ENCODE results near the gene ZBTB44.

ZBTB44 gene

DNA sequence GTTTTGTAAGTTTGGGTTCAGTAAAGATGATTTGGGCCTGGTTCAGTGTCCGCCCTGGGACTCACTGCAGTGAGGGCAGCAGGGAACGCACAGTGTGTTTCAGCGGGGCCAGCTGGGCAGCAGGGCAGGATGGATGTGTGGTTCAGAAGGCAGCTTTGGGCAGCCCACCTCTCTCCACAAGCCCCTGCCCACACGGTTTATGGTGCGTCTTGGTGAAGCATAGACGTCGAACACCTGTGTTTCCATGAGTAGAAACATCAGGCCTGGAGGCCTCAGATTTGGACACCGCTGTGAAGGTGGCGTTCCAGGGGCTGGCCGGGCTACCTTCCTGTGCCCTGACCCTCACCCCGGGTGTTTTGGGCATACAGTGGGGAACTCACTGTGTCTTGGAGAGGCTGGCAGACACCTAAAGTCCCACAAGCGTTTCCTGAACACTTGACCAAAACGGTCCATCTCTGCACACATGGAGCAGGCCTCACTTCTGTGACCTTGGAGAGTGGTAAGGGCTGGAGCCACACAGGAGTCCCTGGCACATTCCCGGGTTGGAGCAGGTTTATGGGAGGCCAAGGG, 96.1 kb downstream of the ZBTB44 start (continued):
- no peak for TF ChIP-seq ZFP30 (CRISPR knock-in tag; IDR thresholded peaks at IDR 0.05)
- no peak for TF ChIP-seq PPARA (CRISPR knock-in tag; IDR thresholded peaks at IDR 0.05; ENCODE audit: borderline replicate concordance)

DNA sequence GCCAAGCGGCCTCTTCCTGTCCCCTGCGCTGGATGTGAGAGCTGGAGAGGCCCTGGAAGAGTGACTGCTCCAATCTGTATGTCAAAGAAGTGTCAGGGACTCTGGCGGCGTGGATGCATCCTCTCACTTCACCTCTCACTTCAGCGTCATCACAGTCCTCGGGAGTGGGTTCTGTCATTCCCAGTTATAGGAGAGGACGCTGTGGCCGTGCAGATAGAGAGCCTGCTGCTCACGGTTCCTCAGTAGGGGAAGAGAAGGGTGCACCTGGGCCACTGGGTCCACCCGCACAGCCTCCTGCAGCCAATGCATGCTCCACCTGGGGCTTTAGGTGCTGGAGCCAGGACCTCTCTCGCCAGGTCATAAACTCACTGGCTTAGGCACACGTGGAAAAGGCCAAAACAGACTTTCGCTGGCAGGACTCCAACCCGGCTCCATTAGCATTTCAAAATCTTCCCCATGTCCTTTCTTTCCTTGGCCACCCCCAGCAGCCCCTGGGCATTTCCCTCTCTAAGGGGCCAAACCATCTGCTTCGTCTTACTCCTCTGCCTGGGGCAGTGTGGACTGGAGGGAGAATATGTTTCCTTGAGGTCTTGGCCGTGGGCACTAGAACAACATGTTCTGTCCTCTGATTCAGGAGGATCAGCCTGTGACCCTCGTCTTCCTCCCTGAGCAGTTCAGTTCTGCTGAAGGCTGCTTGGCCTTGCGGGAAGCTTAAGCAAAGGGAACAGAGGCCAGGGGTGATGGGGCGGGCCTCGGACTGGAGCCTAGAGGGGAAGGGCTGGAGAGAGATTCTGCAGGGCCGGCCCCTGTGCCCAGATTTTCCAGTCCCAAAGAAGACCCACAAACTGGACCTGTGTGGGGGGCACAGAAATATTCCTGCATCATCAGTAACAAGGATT, 97.3 kb downstream of the ZBTB44 start:
- ATAC-seq: no peak
- TF ChIP-seq PPARA (CRISPR knock-in tag; IDR thresholded peaks at IDR 0.05; ENCODE audit: borderline replicate concordance) (no peak), ZNF70 (CRISPR knock-in tag; IDR thresholded peaks at IDR 0.05) (no peak), SNAI2 (CRISPR knock-in tag; IDR thresholded peaks at IDR 0.05) (no peak), ZFP3 (CRISPR knock-in tag; IDR thresholded peaks at IDR 0.05) (no peak), ZC3H10 (CRISPR knock-in tag; IDR thresholded peaks at IDR 0.05) (no peak), ZFP30 (CRISPR knock-in tag; IDR thresholded peaks at IDR 0.05) (no peak), ESRRG (CRISPR knock-in tag; IDR thresholded peaks at IDR 0.05) (no peak), TOX (CRISPR knock-in tag; IDR thresholded peaks at IDR 0.05; ENCODE audit: borderline replicate concordance) (no peak), OSR1 (CRISPR knock-in tag; IDR thresholded peaks at IDR 0.05) (no peak), ZNF8 (CRISPR knock-in tag; IDR thresholded peaks at IDR 0.05) (no peak), ISL1 (CRISPR knock-in tag; IDR thresholded peaks at IDR 0.05) (no peak), BACH2 (CRISPR knock-in tag; IDR thresholded peaks at IDR 0.05; ENCODE audit: borderline replicate concordance) (no peak), CSDC2 (CRISPR knock-in tag; IDR thresholded peaks at IDR 0.05) (no peak), TCF4 (CRISPR knock-in tag; IDR thresholded peaks at IDR 0.05; ENCODE audit: borderline replicate concordance) (no peak)
- TF ChIP-seq, protein P1, sequence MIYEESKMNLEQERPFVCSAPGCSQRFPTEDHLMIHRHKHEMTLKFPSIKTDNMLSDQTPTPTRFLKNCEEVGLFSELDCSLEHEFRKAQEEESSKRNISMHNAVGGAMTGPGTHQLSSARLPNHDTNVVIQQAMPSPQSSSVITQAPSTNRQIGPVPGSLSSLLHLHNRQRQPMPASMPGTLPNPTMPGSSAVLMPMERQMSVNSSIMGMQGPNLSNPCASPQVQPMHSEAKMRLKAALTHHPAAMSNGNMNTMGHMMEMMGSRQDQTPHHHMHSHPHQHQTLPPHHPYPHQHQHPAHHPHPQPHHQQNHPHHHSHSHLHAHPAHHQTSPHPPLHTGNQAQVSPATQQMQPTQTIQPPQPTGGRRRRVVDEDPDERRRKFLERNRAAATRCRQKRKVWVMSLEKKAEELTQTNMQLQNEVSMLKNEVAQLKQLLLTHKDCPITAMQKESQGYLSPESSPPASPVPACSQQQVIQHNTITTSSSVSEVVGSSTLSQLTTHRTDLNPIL (CRISPR knock-in tag; IDR thresholded peaks at IDR 0.05; ENCODE audit: low read depth): no peak
- TF ChIP-seq, protein P2, sequence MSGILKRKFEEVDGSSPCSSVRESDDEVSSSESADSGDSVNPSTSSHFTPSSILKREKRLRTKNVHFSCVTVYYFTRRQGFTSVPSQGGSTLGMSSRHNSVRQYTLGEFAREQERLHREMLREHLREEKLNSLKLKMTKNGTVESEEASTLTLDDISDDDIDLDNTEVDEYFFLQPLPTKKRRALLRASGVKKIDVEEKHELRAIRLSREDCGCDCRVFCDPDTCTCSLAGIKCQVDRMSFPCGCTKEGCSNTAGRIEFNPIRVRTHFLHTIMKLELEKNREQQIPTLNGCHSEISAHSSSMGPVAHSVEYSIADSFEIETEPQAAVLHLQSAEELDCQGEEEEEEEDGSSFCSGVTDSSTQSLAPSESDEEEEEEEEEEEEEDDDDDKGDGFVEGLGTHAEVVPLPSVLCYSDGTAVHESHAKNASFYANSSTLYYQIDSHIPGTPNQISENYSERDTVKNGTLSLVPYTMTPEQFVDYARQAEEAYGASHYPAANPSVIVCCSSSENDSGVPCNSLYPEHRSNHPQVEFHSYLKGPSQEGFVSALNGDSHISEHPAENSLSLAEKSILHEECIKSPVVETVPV (CRISPR knock-in tag; IDR thresholded peaks at IDR 0.05): no peak
- TF ChIP-seq, protein P3, sequence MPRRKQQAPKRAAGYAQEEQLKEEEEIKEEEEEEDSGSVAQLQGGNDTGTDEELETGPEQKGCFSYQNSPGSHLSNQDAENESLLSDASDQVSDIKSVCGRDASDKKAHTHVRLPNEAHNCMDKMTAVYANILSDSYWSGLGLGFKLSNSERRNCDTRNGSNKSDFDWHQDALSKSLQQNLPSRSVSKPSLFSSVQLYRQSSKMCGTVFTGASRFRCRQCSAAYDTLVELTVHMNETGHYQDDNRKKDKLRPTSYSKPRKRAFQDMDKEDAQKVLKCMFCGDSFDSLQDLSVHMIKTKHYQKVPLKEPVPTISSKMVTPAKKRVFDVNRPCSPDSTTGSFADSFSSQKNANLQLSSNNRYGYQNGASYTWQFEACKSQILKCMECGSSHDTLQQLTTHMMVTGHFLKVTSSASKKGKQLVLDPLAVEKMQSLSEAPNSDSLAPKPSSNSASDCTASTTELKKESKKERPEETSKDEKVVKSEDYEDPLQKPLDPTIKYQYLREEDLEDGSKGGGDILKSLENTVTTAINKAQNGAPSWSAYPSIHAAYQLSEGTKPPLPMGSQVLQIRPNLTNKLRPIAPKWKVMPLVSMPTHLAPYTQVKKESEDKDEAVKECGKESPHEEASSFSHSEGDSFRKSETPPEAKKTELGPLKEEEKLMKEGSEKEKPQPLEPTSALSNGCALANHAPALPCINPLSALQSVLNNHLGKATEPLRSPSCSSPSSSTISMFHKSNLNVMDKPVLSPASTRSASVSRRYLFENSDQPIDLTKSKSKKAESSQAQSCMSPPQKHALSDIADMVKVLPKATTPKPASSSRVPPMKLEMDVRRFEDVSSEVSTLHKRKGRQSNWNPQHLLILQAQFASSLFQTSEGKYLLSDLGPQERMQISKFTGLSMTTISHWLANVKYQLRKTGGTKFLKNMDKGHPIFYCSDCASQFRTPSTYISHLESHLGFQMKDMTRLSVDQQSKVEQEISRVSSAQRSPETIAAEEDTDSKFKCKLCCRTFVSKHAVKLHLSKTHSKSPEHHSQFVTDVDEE (CRISPR knock-in tag; IDR thresholded peaks at IDR 0.05): no peak
- TF ChIP-seq, protein P4, sequence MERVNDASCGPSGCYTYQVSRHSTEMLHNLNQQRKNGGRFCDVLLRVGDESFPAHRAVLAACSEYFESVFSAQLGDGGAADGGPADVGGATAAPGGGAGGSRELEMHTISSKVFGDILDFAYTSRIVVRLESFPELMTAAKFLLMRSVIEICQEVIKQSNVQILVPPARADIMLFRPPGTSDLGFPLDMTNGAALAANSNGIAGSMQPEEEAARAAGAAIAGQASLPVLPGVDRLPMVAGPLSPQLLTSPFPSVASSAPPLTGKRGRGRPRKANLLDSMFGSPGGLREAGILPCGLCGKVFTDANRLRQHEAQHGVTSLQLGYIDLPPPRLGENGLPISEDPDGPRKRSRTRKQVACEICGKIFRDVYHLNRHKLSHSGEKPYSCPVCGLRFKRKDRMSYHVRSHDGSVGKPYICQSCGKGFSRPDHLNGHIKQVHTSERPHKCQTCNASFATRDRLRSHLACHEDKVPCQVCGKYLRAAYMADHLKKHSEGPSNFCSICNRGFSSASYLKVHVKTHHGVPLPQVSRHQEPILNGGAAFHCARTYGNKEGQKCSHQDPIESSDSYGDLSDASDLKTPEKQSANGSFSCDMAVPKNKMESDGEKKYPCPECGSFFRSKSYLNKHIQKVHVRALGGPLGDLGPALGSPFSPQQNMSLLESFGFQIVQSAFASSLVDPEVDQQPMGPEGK (CRISPR knock-in tag; IDR thresholded peaks at IDR 0.05; ENCODE audit: borderline replicate concordance): no peak

DNA sequence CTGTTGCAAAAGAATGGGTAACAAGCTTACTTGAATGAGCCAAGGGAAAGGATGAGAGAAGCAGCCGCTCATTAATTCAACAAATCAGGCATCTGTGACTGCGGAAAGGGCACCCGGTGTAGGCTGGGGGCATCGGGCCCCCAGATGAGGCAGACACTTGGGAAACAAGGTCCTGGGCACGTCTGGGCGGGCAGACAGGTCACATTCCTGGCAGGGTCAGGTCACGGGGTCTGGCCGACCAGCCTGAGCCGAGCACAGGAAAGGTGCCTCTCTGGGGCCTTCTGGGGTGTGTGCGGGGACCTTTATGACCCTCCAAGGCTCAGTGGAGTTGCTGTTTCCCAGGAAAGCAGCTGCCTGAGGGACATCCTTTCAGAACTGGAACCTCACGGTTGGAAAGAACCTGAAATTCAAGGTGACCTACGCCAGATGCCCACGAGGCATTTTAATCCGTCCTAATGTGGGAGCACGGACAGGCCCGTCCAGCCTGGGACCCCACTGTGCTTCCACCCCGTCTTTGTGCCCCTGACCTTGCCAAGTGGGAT, 98.1 kb downstream of the ZBTB44 start:
- no peak for ATAC-seq
- TF ChIP-seq ARNTL (CRISPR knock-in tag; IDR thresholded peaks at IDR 0.05; ENCODE audit: borderline replicate concordance, low read depth): no peak
- no peak for TF ChIP-seq OSR1 (CRISPR knock-in tag; IDR thresholded peaks at IDR 0.05)
- no peak for TF ChIP-seq SNAI2 (CRISPR knock-in tag; IDR thresholded peaks at IDR 0.05)
- TF ChIP-seq, protein P4 (CRISPR knock-in tag; IDR thresholded peaks at IDR 0.05; ENCODE audit: borderline replicate concordance): no peak
- no peak for TF ChIP-seq TCF4 (CRISPR knock-in tag; IDR thresholded peaks at IDR 0.05; ENCODE audit: borderline replicate concordance)
